ENCODE data around the gene TEX36. TPM values are rescaled to one million over a fixed set of nuclear protein-coding genes. Genes with fewer than 3 reads are reported as not detected.

Gene TEX36, protein sequence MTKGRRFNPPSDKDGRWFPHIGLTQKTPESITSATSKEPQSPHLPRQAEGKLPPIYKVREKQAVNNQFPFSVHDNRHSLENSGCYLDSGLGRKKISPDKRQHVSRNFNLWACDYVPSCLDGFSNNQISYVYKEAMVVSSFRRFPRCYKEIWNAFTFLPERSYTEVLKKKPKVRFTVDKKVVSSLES
- total RNA-seq: not detected in 2 replicates

GRCh38 chr10:125683063-125683462 is at the start of gene TEX36:
TEX36 (minus strand) TSS chr10:125683163; CDS start chr10:125682989, 174 bp downstream.

DNA sequence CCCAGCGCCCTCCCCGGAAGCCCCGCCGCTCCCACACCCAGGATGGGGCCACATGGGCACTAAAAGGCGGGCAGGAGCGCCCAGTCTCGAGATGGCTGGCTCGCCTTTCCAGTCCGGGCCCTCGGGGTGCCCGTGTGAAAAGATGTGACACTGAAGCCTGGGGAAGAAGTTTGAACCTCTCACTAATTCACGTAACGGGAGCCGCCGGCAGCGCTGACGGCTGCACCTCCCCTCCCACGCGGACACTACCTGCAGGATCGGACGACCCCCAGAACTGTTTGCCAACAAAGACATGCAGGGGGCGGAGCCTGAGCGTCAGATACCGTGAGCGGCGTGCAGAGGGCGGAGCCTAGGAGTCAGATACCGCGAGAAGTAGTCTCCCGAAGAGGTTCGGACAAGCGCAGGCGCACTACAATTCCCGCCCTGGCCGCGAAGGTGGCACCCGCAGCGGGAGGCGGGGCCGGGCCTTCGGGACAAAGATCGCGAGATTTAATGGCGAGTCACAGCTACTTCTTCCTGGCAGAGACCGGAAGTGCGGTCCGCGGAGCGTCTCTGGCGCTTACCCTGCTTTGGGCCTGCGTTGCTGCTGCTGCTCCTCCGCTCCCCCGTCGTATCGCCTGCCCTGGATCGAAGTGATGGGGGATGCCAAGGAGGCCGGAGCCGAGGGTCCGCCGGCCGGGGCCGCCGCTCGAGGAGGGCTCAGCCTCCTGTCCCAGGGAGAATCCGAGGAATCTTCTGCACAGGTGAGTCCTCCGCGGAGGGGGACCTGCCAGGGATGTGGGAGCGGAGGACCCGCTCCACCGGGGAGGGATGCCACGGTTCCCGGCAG is 36.4 kb upstream of the TEX36 start, which contains the start of gene EDRF1:
Gene EDRF1, plus strand, starts transcription at position 537 of the 829 bp plus-strand sequence. Its CDS starts 99 bp downstream, at position 636.

Other genes with a start within 250 kb of the TEX36 start
- gene EDRF1, start 36.5 kb upstream of the TEX36 start, total RNA-seq: 18.4 and 27.6 TPM in 2 replicates
- gene MMP21, start 92.7 kb upstream of the TEX36 start, total RNA-seq: 0.20 TPM in 1 of 2 replicates, not detected in the other
- gene UROS, start 140.1 kb upstream of the TEX36 start, total RNA-seq: 77.4 and 79.4 TPM in 2 replicates
- 46.3 and 50.0 TPM in 2 replicates for gene BCCIP, start 140.4 kb upstream of the TEX36 start, total RNA-seq
- gene DHX32, start 198.1 kb upstream of the TEX36 start, total RNA-seq: 25.7 and 30.3 TPM in 2 replicates
- gene FANK1, start 213.4 kb upstream of the TEX36 start, total RNA-seq: 0.20 and 0.73 TPM in 2 replicates